IMR-90 (cell line): ENCODE measurements around the gene PRRT2. TPM values are rescaled to one million over a fixed set of nuclear protein-coding genes. Genes with fewer than 3 reads are reported as not detected.

Source experiments
- ATAC-seq: fragments of 200-7000 bp; cut with Tn5 transposase; 2 replicates; pipeline ENCODE4 v1.9.1; 2020; ENCODE audit warnings: low read depth, mild to moderate bottlenecking, moderate library complexity
- BruUV-seq: library from RNA; stranded (reverse); fragments of 400-500 nt; replicated peaks from 2 replicates; lab custom pipeline; 2021; lab: Mats Ljungman, UMichigan
- CTCF ChIA-PET: fragments of 300-600 bp; formaldehyde crosslinking; extraction: SDS; loops from one replicate; lab custom pipeline; 2021; ENCODE audit warnings: antibody characterized with exemption; lab: Yijun Ruan, JAX
- POLR2A ChIA-PET: fragments of 300-600 bp; sonication (Branson Sonifier 250); formaldehyde crosslinking; loops from one replicate; lab custom pipeline; 2022; ENCODE audit warnings: antibody characterized with exemption; ENCODE audit not compliant: unreplicated experiment; lab: Charles Lee
- DNase-seq: peaks from one replicate; pipeline ENCODE4 v3.0.0; 2013
- H2AFZ ChIP-seq: replicated peaks from 2 replicates; pipeline ENCODE3; 2013; ENCODE audit warnings: low read length, mild to moderate bottlenecking; ENCODE audit not compliant: poor library complexity
- H2AK5ac ChIP-seq: 2 replicates; pipeline ENCODE4 v1.6.1; 2013; ENCODE audit warnings: low read depth, low read length, inconsistent platforms
- H2AK9ac ChIP-seq: replicated peaks from 2 replicates; pipeline ENCODE3; 2013; ENCODE audit warnings: mild to moderate bottlenecking, low read depth, low read length, moderate library complexity; ENCODE audit not compliant: poor library complexity
- H2BK120ac ChIP-seq: 2 replicates; pipeline ENCODE4 v1.6.1; 2013; ENCODE audit warnings: low read depth, low read length, inconsistent platforms
- H2BK15ac ChIP-seq: 3 replicates; pipeline ENCODE4 v1.6.1; 2013; ENCODE audit warnings: low read depth, low read length, inconsistent platforms
- H2BK20ac ChIP-seq: 2 replicates; pipeline ENCODE4 v1.6.1; 2013; ENCODE audit warnings: low read depth, mild to moderate bottlenecking, inconsistent platforms, low read length, moderate library complexity
- H2BK5ac ChIP-seq: 2 replicates; pipeline ENCODE4 v1.6.1; 2013; ENCODE audit warnings: mild to moderate bottlenecking, low read depth, low read length, inconsistent platforms; ENCODE audit not compliant: poor library complexity, severe bottlenecking
- H3K14ac ChIP-seq: replicated peaks from 2 replicates; pipeline ENCODE4 v1.6.1; 2013; ENCODE audit warnings: low read depth, low read length, inconsistent platforms
- H3K18ac ChIP-seq: 2 replicates; pipeline ENCODE4 v1.6.1; 2013; ENCODE audit warnings: low read depth, low read length, control low read depth
- H3K23ac ChIP-seq: 2 replicates; pipeline ENCODE4 v1.6.1; 2013; ENCODE audit warnings: low read depth, low read length, inconsistent platforms
- H3K27ac ChIP-seq: 2 replicates; pipeline ENCODE4 v1.5.1; 2013; ENCODE audit warnings: mild to moderate bottlenecking, control low read depth, low read length; ENCODE audit not compliant: insufficient read depth
- H3K27me3 ChIP-seq: 2 replicates; pipeline ENCODE4 v1.6.1; 2013; ENCODE audit warnings: low read length; ENCODE audit not compliant: control insufficient read depth, insufficient read depth
- H3K36me3 ChIP-seq: 2 replicates; pipeline ENCODE4 v1.6.1; 2013; ENCODE audit warnings: low read length, mixed read lengths; ENCODE audit not compliant: control insufficient read depth, insufficient read depth
- H3K4ac ChIP-seq: 2 replicates; pipeline ENCODE4 v1.6.1; 2013; ENCODE audit warnings: low read depth, low read length, inconsistent platforms
- H3K4me1 ChIP-seq: 2 replicates; pipeline ENCODE4 v1.6.1; 2013; ENCODE audit warnings: low read length, mixed read lengths; ENCODE audit not compliant: control insufficient read depth, insufficient read depth
- H3K4me2 ChIP-seq: 2 replicates; pipeline ENCODE4 v1.6.1; 2013; ENCODE audit warnings: low read depth, mild to moderate bottlenecking, control low read depth, low read length, moderate library complexity
- H3K4me3 ChIP-seq: 2 replicates; pipeline ENCODE4 v1.5.1; 2013; ENCODE audit warnings: low read depth, mild to moderate bottlenecking, control low read depth, low read length, moderate library complexity; ENCODE audit not compliant: insufficient read depth
- H3K56ac ChIP-seq: 2 replicates; pipeline ENCODE4 v1.6.1; 2013; ENCODE audit warnings: low read length, inconsistent platforms; ENCODE audit not compliant: insufficient read depth; ENCODE audit errors: extremely low read depth
- H3K79me1 ChIP-seq, 2 experiments: 2 replicates each; pipeline ENCODE4 v1.6.1; 2013; ENCODE audit warnings: low read length in 2 of 2, inconsistent platforms in 1 of 2, low read depth in 1 of 2
- H3K9ac ChIP-seq: 2 replicates; pipeline ENCODE4 v1.6.1; 2013; ENCODE audit warnings: low read depth, low read length, control low read depth
- H3K9me1 ChIP-seq: 2 replicates; pipeline ENCODE4 v1.6.1; 2013; ENCODE audit warnings: low read length, inconsistent platforms; ENCODE audit not compliant: insufficient read depth
- H3K9me3 ChIP-seq: 2 replicates; pipeline ENCODE4 v1.6.1; 2013; ENCODE audit warnings: low read length; ENCODE audit not compliant: control insufficient read depth, insufficient read depth
- H4K20me1 ChIP-seq: 2 replicates; pipeline ENCODE4 v1.6.1; 2013; ENCODE audit warnings: low read length, inconsistent platforms; ENCODE audit not compliant: insufficient read depth
- H4K5ac ChIP-seq: 2 replicates; pipeline ENCODE4 v1.6.1; 2013; ENCODE audit warnings: mild to moderate bottlenecking, low read depth, low read length, control low read depth
- H4K8ac ChIP-seq, 2 experiments: 2 replicates each; pipeline ENCODE4 v1.6.1; 2013; ENCODE audit warnings: low read depth in 2 of 2, low read length in 2 of 2, control low read depth in 1 of 2, inconsistent platforms in 1 of 2
- H4K91ac ChIP-seq: 2 replicates; pipeline ENCODE4 v1.6.1; 2013; ENCODE audit warnings: low read depth, low read length, inconsistent platforms; ENCODE audit not compliant: insufficient read depth
- CEBPB ChIP-seq: IDR thresholded peaks from 2 replicates; pipeline ENCODE4 v1.6.1; 2012; ENCODE audit warnings: low read depth, low read length, improper control_type of control experiment
- CHD1 ChIP-seq: IDR thresholded peaks from 2 replicates; pipeline ENCODE4 v1.6.1; 2012; ENCODE audit warnings: low read depth, low read length, improper control_type of control experiment
- CTCF ChIP-seq: conservative IDR thresholded peaks from 2 replicates; pipeline ENCODE4 v1.5.1; 2012; ENCODE audit warnings: mild to moderate bottlenecking, low read depth, low read length, improper control_type of control experiment
- ELK1 ChIP-seq: fragments of 150-350 bp; IDR thresholded peaks from 2 replicates; pipeline ENCODE4 v1.6.1; 2016; ENCODE audit warnings: low read depth, mild to moderate bottlenecking, low read length, moderate library complexity, borderline replicate concordance
- FOS ChIP-seq: fragments of 150-350 bp; IDR thresholded peaks from 2 replicates; pipeline ENCODE4 v1.6.1; 2016; ENCODE audit warnings: low read depth, low read length
- MAFK ChIP-seq: IDR thresholded peaks from 2 replicates; pipeline ENCODE4 v1.6.1; 2012; ENCODE audit warnings: low read depth, low read length, improper control_type of control experiment
- MAZ ChIP-seq: IDR thresholded peaks from 2 replicates; pipeline ENCODE4 v1.6.1; 2012; ENCODE audit warnings: low read depth, mild to moderate bottlenecking, low read length, improper control_type of control experiment, moderate library complexity, borderline replicate concordance
- NFE2L2 ChIP-seq: fragments of 150-350 bp; IDR thresholded peaks from 2 replicates; pipeline ENCODE4 v1.6.1; 2016; ENCODE audit warnings: low read depth, mild to moderate bottlenecking, low read length
- POLR2A ChIP-seq: IDR thresholded peaks from 2 replicates; pipeline ENCODE4 v1.6.1; 2012; ENCODE audit warnings: mild to moderate bottlenecking, low read depth, low read length
- RAD21 ChIP-seq: IDR thresholded peaks from 2 replicates; pipeline ENCODE4 v1.6.1; 2012; ENCODE audit warnings: low read length, improper control_type of control experiment
- RCOR1 ChIP-seq: IDR thresholded peaks from 2 replicates; pipeline ENCODE4 v1.6.1; 2012; ENCODE audit warnings: mild to moderate bottlenecking, low read length, improper control_type of control experiment; ENCODE audit not compliant: insufficient replicate concordance
- USF2 ChIP-seq: fragments of 150-350 bp; IDR thresholded peaks from 2 replicates; pipeline ENCODE4 v1.6.1; 2017; ENCODE audit warnings: mild to moderate bottlenecking, antibody characterized with exemption, low read length, low read depth
- WGBS, 2 experiments: methylation state at CpG; one replicate each; pipeline versions ENCODE4 v1.1.5 to v1.1.7; 2013; ENCODE audit warnings: missing lambda C conversion rate in 2 of 2; ENCODE audit not compliant: insufficient read length in 1 of 2; ENCODE audit errors: extremely low coverage in 2 of 2; 5-methylcytosine and 5-hydroxymethylcytosine counted together
- dilution Hi-C: fragments of 300-500 bp; cut with HindIII; formaldehyde crosslinking; loops from one replicate; pipeline ENCODE4 v1.14.3; 2018; ENCODE audit warnings: low sequenced_read_pairs; ENCODE audit not compliant: unreplicated experiment
- in situ Hi-C: fragments of 300-500 bp; cut with MboI; formaldehyde crosslinking; loops from 3 replicates; pipeline ENCODE4 v1.14.3; 2019; ENCODE audit warnings: low sequenced_read_pairs, inconsistent platforms, mixed read lengths
- intact Hi-C: fragments of 100-400 bp; cut with micrococcal nuclease; formaldehyde crosslinking; loops from 2 replicates; pipeline ENCODE4 v1.10.0; 2022
- polyA plus RNA-seq, 3 experiments: library from polyadenylated mRNA; depleted of rRNA; stranded (reverse); fragments of >200 nt; gene quantifications; 2 replicates each; pipeline ENCODE4 v1.2.3, GENCODE V29; 2012; ENCODE audit warnings: low replicate concordance in 1 of 3
- total RNA-seq: library from RNA; depleted of rRNA; stranded (reverse); fragments of >200 nt; gene quantifications from 2 replicates; pipeline ENCODE4 v1.2.3, GENCODE V29; 2012

The PRRT2 gene
- total and polyA plus RNA-seq, 2 of the 4 experiments (the other 2 are of a cell fraction), result 0.90 to 10.5 TPM

- DNase-seq, result no peak
- Histone ChIP-seq H3K27me3 (no peaks in the 10 kb centered on the region), H2BK5ac (no peak overlapping the region), H4K5ac (no peak overlapping the region), H3K36me3 (peaks cover 27% of the 10 kb centered on the region), H3K56ac (no peak overlapping the region), H3K9ac (no peak overlapping the region), H3K9me3 (no peaks in the 10 kb centered on the region), H2AK5ac (peak overlapping the region; percentile 43; the same call in 1 of the 2 replicates), H4K8ac (peak overlapping the region in 1 of 2 experiments; percentile 36; a peak in 3 of 4 replicates), H2AK9ac (peak overlapping the region; percentile 77), H3K23ac (0 out of 2 replicates have a peak overlapping the region, but pooled peaks have one; percentile 9), H2BK120ac (no peak overlapping the region), H3K9me1 (0 out of 2 replicates have a peak, but pooled peaks cover 3% of the 10 kb centered on the region), H3K4me3 (no peak overlapping the region), H4K91ac (no peak overlapping the region), H4K20me1 (peaks cover 14% of the 10 kb centered on the region), H2BK15ac (no peak overlapping the region), H3K27ac (no peak overlapping the region), H3K4me2 (no peak overlapping the region), H2AFZ (no peak overlapping the region), H3K79me1 (peaks cover 7 to 31% of the 10 kb centered on the region in 2 experiments; a peak in 3 of 4 replicates), H3K14ac (no peak overlapping the region), H3K4me1 (peaks cover 10% of the 10 kb centered on the region), H2BK20ac (no peak overlapping the region), H3K18ac (no peak overlapping the region), H3K4ac (peak overlapping the region; percentile 7; the same call in 1 of the 2 replicates)
- POLR2A ChIA-PET, result interaction anchor here (0.6 kb wide), 1 partner anchor 104 kb away, joined by 3 read pairs; no protein-coding TSS in a partner anchor
- no peak for TF ChIP-seq MAZ
- no peak for TF ChIP-seq RCOR1
- no peak for TF ChIP-seq RAD21
- no peak for TF ChIP-seq CEBPB
- TF ChIP-seq ELK1, result no peak
- no peak for TF ChIP-seq MAFK
- no peak for TF ChIP-seq CHD1
- TF ChIP-seq USF2, result no peak
- TF ChIP-seq POLR2A, result no peak
- no peak for TF ChIP-seq CTCF
- TF ChIP-seq FOS, result no peak
- no peak for TF ChIP-seq NFE2L2
- WGBS, 2 experiments, result no CpG with 5 or more reads among the region's 8 CpGs
- CTCF ChIA-PET, result interaction anchor here (1.3 kb wide), 1 partner anchor 13 kb away, joined by 3 read pairs; the partner anchor contains the start of gene KIF22
- BruUV-seq, result no TSS peak
- dilution Hi-C loops, result no loop called here
- in situ Hi-C loops, result no loop called here
- intact Hi-C loops, result no loop called here
- ATAC-seq, result no peak
Observed at GRCh38 chr16:29804020-29804419, 8.0 kb upstream of the PRRT2 start.
